GM10847 (cell line): Measurements from ENCODE around the gene ANGPTL8.

ENCODE experiments used
- POLR2A ChIP-seq: IDR thresholded peaks from 2 replicates; pipeline ENCODE4 v1.6.1; 2011; ENCODE audit not compliant: insufficient read length; ENCODE audit errors: extremely low read depth

The ANGPTL8 gene

GRCh38 chr19:11223200-11223599, 16.2 kb upstream of the ANGPTL8 start:
- TF ChIP-seq POLR2A, result no peak

DNA sequence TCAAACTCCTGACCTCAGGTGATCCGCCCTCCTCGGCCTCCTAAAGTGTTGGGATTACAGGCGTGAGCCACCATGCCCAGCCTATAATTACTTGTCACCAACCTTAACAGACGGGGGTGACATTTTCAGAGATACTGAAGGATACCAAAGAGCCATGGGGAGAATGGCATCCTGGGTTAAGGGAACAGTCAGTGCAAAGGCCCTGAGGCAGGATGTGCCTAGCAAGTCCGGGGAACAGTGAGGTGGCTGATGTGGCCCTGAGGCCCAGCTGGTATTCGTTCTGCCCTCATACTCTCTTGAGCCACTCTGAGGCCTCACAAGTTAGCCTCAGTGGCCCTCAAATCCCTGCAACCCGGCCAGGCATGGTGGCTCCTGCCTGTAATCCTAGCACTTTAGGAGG, 15.0 kb upstream of the ANGPTL8 start:
- no peak for TF ChIP-seq POLR2A

GRCh38 chr19:11225172-11225571, 14.2 kb upstream of the ANGPTL8 start:
- TF ChIP-seq POLR2A, result no peak

DNA sequence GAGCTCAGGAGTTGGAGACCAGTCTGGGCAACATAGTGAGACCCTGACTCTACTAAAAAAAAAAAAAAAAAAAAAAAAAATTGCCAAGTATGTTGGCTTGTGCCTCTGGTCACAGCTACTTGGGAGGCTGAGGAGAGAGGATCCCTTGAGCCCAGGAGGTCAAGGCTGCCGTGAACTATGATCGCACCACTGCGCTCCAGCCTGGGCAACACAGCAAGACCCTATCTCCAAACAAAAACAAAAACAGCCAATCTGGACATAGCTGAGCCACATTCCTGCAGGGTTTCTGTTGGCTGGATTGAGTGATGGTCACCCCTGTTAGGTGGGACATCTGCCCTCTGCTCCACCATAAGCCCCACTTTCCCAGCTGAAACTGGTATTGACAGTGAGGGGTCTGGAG, 13.6 kb upstream of the ANGPTL8 start:
- no peak for TF ChIP-seq POLR2A

- TF ChIP-seq POLR2A, result no peak
Measured at GRCh38 chr19:11226716-11227166, 12.7 kb upstream of the ANGPTL8 start.

- TF ChIP-seq POLR2A, result no peak
Measured at GRCh38 chr19:11227195-11227886, 12.1 kb upstream of the ANGPTL8 start.

- TF ChIP-seq POLR2A, result no peak
Measured at GRCh38 chr19:11230621-11231386, 8.6 kb upstream of the ANGPTL8 start.

GRCh38 chr19:11232555-11232954, 6.9 kb upstream of the ANGPTL8 start:
- no peak for TF ChIP-seq POLR2A

GRCh38 chr19:11233073-11233472, 6.3 kb upstream of the ANGPTL8 start:
- TF ChIP-seq POLR2A, result no peak

DNA sequence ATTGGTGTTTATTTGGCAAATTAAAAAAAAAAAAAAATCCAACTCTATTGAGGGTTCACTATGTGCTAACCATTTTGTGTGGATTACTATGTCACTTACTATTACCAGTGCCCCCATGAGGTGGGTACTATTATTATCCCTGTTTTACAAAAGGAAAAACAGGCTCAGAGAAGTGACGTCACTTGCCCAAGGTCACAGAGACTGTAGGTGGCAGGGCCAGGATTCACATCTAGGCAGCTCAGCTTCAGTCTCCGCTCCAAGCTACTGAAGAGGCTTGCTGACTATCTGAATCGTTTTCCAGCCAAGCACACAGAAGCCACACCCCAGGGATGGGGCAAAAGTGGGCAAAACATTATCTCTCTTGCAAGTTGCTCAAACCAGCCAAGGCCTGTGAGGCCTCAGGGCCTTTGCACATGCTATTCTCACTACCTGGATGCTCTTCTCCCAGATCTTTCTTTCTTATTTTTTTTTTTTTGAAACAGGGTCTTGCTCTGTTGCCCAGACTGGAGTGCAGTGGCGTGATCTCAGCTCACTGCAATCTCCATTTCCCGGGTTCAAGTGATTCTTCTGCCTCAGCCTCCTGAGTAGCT, 4.8 kb upstream of the ANGPTL8 start:
- no peak for TF ChIP-seq POLR2A

DNA sequence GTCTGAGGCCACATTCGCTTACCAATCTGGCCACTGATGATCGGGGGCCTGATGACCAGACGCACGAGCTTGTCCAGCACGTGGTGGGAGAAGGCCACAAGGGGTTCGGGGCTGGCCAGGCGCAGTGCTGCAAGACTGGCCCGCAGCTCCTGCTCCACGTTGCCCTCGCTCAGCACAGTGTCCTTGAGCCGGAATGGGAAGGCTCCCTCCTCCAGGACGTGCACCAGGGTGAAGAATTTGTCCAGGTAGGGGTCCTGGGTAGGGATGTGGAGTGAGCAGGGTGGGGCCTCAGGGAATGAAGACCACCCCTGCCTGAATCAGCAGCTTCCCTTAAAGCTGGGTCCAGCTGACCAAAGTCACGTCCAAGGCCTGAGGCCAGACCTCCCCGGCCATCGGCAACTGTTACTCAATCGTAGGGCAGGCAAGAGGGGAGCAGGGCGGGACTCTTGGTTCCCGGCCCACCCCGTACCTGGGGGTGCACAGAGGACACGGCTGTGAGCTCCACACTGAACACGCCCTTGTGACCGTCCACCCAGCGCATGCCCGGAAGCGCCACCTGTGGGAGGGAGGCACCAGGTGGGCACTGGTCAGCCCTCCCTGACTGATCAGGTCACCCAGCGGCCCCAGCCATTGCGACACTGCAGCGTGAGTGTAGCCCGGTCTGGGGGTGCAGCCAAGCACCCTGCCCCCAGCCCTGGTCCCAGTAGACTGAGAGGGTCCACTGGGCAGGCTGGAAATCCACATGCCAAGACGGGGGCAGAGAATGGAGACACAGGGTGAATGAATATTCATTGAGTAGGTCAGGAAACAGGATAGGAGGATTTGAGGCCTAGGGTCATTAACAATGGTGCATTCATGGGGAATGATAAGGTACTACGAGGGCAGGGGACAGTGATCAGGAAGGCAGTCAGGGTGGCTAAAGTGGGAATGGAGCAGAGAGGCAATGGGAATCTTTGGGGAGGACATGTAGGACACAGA, 2.8 kb upstream of the ANGPTL8 start:
- TF ChIP-seq POLR2A, result no peak

DNA sequence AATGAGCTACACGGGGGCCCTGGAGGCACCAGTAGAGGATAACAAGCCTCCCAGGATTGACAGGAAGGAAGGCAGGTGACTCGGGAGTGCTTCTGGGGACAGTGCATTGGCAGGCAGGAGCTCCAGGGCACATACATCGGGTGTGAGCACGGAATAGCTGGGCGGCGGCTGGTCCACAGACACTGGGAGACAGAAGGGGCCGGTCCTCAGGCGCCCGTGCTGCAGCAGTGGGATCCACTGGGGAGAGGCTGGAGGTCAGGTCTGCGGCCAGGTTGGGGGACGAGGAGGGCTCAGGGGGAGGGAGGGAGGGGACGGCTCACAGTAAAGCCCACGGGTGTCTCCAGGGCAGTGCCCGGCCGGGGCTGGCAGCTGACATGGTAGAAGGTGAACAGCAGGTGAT, 2.1 kb upstream of the ANGPTL8 start:
- no peak for TF ChIP-seq POLR2A

DNA sequence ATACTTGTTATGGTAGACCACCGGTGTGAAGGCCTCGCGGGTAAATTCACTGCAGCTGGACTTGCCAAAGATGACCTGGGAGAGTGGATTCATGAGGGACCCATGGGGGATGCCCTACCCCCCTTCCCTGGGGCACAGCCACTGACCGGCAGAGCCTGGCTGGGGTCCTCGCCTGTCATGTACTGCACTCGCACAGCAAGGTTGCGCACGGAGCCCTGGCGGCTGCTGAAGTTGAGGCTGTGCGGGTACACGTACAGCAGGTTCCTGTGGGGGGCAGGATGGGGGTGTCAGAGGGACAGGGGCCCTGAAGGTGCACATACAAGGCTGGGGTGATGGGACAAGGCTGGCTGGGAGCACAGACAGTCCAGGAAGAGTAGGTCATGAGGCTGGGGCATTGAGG, 1.4 kb upstream of the ANGPTL8 start:
- no peak for TF ChIP-seq POLR2A

DNA sequence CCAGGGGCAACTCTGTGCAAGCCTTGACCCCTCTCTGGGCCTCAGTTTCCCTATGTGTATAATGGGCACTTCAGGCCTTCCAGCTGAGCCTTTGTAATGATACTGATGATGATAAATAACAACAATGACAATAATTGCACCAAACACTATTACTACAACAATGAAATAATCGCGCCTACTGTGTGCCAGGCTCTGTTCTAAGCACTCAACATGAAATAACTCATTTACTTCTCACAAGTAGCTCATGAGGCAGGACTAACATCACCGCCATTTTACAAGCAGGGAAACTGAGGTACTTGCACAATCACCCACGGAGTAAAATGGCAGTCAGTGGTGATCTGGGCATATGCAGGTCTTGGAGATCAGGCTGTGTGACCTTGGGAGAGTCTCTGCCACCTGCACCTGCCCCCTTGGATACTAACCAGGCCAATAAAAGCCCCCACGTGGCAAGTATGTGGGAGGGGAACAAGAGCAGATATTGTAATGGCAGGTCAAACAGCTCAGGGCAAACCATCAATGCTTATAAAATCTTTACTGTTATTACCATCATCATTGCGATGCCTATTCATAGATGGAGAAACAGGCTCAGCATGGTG, 540 bp upstream of the ANGPTL8 start:
- no peak for TF ChIP-seq POLR2A

GRCh38 chr19:11240008-11240444, 607 bp downstream of the ANGPTL8 start:
- no peak for TF ChIP-seq POLR2A
